ENCODE measurements around the gene RAB26.
"Not testable (repeated sequence)": the region's sequence is repeated elsewhere in the genome, so short reads cannot be mapped to it uniquely, and the experiment has no call there.

The RAB26 gene

DNA sequence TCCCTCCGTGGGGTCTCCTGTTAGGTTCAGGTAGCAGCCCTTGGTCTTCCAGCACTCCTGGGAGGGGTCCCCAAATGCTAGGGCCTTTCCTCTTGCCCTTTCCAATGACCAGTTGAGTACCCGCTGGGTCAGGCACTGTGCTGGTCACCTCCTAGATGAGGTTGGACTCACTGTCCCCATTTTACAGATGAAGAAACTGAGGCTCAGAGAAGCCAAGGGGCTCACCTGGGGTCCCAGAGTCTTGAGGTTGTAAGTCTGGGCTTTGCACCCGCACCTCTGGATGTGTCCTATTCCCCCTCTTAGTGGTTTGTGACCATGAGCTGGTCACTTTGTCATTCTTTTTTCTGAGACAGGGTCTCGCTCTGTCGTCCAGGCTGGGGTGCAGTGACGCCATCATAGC, 49.3 kb downstream of the RAB26 start:
- no peak for DNase-seq (ENCODE audit: low read depth)
- no peak overlapping the region for H3K4me3 ChIP-seq (ENCODE audit: low read depth, low read length)
- TF ChIP-seq CTCF (IDR thresholded peaks at IDR 0.05; ENCODE audit: low read depth, low read length, missing control alignments), result no peak

DNA sequence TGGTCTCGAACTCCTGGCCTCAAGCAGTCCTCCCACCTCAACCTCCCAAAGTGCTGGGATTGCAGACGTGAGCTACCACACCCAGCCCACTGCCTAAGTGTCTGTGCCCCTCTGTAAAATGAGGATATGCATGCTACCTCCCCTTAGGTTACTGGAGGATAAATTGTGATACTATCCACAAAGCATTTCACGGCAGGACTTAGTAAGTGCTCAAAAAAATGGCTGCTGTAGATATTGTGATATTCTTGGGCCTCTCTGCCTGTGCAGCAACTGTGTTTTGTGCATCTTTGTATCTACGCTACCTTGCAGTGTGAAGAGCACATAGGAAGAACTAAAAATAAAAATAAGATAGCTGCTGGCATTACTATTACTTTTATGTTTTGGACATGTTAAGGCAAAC, 49.9 kb downstream of the RAB26 start:
- no peak for TF ChIP-seq CTCF (IDR thresholded peaks at IDR 0.05; ENCODE audit: low read depth, low read length, missing control alignments)
- DNase-seq (ENCODE audit: low read depth), result no peak
- no peak overlapping the region for H3K4me3 ChIP-seq (ENCODE audit: low read depth, low read length)

DNA sequence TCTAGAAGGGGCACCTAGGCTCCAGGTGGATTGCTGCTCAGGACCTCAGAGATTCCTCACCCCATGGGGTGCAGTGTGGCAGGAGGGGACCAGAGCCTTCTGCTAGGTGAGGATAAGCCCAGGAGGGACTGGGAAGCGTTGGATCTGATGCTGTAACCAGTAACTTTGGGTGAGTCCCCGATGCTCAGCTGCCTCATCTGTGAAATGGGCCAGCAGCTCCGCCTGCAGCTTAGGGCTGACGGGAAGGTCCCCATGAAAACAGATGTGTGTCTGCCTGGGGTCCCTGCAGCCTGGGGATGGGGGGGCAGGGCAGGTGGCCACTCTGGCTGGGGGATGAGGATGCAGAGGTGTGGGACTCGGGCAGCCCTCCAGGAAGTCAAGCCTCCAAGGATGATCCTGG, 50.7 kb downstream of the RAB26 start:
- no peak overlapping the region for H3K4me3 ChIP-seq (ENCODE audit: low read depth, low read length)
- no peak for TF ChIP-seq CTCF (IDR thresholded peaks at IDR 0.05; ENCODE audit: low read depth, low read length, missing control alignments)
- DNase-seq (ENCODE audit: low read depth), result no peak

DNA sequence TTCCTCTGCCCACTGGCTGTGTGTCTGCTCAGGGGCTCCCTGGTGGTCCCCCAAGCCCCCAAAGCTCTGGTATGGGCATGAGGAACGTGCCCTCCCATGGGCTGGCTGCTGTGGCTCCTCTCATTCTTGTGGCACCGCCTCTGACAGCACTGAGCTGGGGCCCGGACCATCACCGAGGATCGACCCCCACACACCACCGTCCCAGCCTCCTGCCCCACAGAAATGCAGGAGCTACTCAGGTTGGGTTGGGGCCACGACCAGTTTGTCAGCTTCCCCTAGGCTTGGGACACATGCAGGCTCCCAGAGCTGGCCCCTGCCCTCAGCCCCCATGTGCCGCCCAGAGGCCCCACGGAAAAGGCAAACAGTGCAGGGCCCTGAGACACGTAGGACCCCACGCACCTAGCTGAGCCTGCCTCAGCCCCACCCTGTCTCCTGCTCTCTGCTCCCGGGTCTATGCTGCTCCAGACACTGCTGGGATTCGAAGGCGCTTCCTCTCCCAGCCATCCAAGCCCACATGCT, 51.3 kb downstream of the RAB26 start:
- TF ChIP-seq CTCF (IDR thresholded peaks at IDR 0.05; ENCODE audit: low read depth, low read length, missing control alignments), result no peak
- DNase-seq (ENCODE audit: low read depth), result no peak
- no peak overlapping the region for H3K4me3 ChIP-seq (ENCODE audit: low read depth, low read length)

GRCh38 chr16:2200313-2200712, 51.9 kb downstream of the RAB26 start:
- H3K4me3 ChIP-seq (ENCODE audit: low read depth, low read length), result no peak overlapping the region
- no peak for TF ChIP-seq CTCF (IDR thresholded peaks at IDR 0.05; ENCODE audit: low read depth, low read length, missing control alignments)
- DNase-seq (ENCODE audit: low read depth), result no peak

DNA sequence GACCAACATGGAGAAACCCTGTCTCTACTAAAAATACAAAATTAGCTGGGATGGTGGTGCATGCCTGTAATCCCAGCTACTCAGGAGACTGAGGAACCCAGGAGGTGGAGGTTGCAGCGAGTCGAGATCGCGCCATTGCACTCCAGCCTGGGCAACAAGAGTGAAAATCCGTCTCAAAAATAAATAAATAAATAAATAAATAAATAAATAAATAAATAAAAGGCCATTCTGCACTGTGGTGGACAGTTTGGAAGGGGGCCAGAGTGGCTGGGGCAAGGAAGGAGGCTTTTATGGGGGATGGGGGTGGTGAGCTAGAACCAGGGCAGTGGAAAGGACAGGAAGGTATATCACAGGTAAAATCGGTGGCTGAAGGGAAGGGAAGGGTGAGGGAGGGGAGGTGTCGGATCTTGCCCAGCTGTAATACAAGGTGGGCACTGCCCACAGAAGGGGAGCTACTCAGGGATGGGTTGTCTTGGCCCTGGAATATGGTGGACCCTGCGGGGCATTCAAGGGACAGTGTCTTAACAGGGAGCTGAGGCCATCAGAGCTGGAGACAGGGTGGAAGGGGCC, 54.8 kb downstream of the RAB26 start:
- DNase-seq (ENCODE audit: low read depth); H3K4me3 ChIP-seq (ENCODE audit: low read depth, low read length): not testable (repeated sequence)
